Breast epithelium (tissue), 3 donors: ENCODE measurements around the gene CCDC170.

Experiments used
- POLR2A ChIP-seq: fragments of 450-650 bp; IDR thresholded peaks from one replicate; pipeline ENCODE4 v1.6.1; 2016; ENCODE audit warnings: antibody characterized with exemption, mild to moderate bottlenecking, moderate library complexity
- POLR2AphosphoS5 ChIP-seq, 3 donors: sonication (generic); formaldehyde crosslinking; IDR thresholded peaks; one replicate each; pipeline ENCODE4 v1.6.1; 2017; ENCODE audit warnings: antibody characterized with exemption in 3 of 3
- TF ChIP-seq, protein P1 (sequence below), 3 donors: fragments of 450-650 bp; IDR thresholded peaks; one replicate each; pipeline ENCODE4 v1.5.1; 2016 to 2017; ENCODE audit warnings: antibody characterized with exemption in 3 of 3, mild to moderate bottlenecking in 3 of 3, moderate library complexity in 3 of 3

DNA sequence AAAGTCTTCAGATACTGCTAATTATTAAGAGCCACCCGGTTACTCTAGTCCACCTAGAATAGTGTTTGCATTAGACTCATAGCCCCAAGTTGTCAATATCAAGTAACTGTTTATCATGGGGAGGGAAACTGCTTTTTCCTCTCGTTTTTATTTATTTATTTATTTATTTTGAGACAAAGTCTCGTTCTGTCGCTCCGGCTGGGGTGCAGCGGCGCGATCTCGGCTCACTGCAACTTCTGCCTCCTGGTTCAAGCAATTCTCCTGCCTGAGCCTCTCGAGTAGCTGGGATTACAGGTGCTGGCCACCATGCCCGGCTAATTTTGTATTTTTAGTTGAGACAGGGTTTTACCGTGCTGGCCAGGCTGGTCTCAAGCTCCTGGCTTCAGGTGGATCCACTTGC lies 16.1 kb upstream of the CCDC170 start:
- TF ChIP-seq, protein P1, sequence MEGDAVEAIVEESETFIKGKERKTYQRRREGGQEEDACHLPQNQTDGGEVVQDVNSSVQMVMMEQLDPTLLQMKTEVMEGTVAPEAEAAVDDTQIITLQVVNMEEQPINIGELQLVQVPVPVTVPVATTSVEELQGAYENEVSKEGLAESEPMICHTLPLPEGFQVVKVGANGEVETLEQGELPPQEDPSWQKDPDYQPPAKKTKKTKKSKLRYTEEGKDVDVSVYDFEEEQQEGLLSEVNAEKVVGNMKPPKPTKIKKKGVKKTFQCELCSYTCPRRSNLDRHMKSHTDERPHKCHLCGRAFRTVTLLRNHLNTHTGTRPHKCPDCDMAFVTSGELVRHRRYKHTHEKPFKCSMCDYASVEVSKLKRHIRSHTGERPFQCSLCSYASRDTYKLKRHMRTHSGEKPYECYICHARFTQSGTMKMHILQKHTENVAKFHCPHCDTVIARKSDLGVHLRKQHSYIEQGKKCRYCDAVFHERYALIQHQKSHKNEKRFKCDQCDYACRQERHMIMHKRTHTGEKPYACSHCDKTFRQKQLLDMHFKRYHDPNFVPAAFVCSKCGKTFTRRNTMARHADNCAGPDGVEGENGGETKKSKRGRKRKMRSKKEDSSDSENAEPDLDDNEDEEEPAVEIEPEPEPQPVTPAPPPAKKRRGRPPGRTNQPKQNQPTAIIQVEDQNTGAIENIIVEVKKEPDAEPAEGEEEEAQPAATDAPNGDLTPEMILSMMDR (IDR thresholded peaks at IDR 0.05): no peak
- TF ChIP-seq POLR2A: no peak
- no peak for TF ChIP-seq POLR2AphosphoS5 (IDR thresholded peaks at IDR 0.05)
